Activated CD4-positive, alpha-beta T cell treated with anti-CD3 and anti-CD28 coated beads for 4 hours (primary cell): ENCODE measurements around the gene HECW1.

Source experiments
- DNase-seq, 2 donors: peaks; one replicate each; pipeline ENCODE4 v3.0.0-alpha.2; 2020

HECW1 gene

GRCh38 chr7:43444711-43445578, 332.5 kb downstream of the HECW1 start:
- no peak for DNase-seq

GRCh38 chr7:43449577-43449976, 337.1 kb downstream of the HECW1 start:
- no peak for DNase-seq

- DNase-seq, result no peak
Measured at GRCh38 chr7:43450894-43451293, 338.4 kb downstream of the HECW1 start.

GRCh38 chr7:43454936-43455518, 342.6 kb downstream of the HECW1 start:
- no peak for DNase-seq

GRCh38 chr7:43456200-43456599, 343.8 kb downstream of the HECW1 start:
- no peak for DNase-seq

GRCh38 chr7:43458330-43459018, 346.0 kb downstream of the HECW1 start:
- DNase-seq, result no peak

- no peak for DNase-seq
Measured at GRCh38 chr7:43459019-43459337, 346.5 kb downstream of the HECW1 start.

- DNase-seq, result no peak
Measured at GRCh38 chr7:43460733-43461348, 348.4 kb downstream of the HECW1 start.

GRCh38 chr7:43461349-43462024, 349.0 kb downstream of the HECW1 start:
- DNase-seq, result no peak

GRCh38 chr7:43462836-43463235, 350.4 kb downstream of the HECW1 start:
- no peak for DNase-seq

GRCh38 chr7:43463401-43463980, 351.0 kb downstream of the HECW1 start:
- no peak for DNase-seq

GRCh38 chr7:43465581-43466554, 353.4 kb downstream of the HECW1 start:
- no peak for DNase-seq

GRCh38 chr7:43467406-43467805, 355.0 kb downstream of the HECW1 start:
- DNase-seq, result no peak

- no peak for DNase-seq
Measured at GRCh38 chr7:43467846-43468245, 355.4 kb downstream of the HECW1 start.

GRCh38 chr7:43469051-43469450, 356.6 kb downstream of the HECW1 start:
- no peak for DNase-seq

GRCh38 chr7:43470110-43470509, 357.7 kb downstream of the HECW1 start:
- no peak for DNase-seq

- no peak for DNase-seq
Measured at GRCh38 chr7:43475983-43476382, 363.5 kb downstream of the HECW1 start.

- no peak for DNase-seq
Measured at GRCh38 chr7:43476896-43477295, 364.4 kb downstream of the HECW1 start.

GRCh38 chr7:43479042-43479441, 366.6 kb downstream of the HECW1 start:
- no peak for DNase-seq

GRCh38 chr7:43479543-43479942, 367.1 kb downstream of the HECW1 start:
- no peak for DNase-seq

GRCh38 chr7:43480581-43480980, 368.1 kb downstream of the HECW1 start:
- DNase-seq, result no peak
